GM10847 (cell line): ENCODE data around the gene LTBP3.
A peak's percentile ranks its signal among the peaks of the same experiment; 100 is the strongest.

ENCODE experiments used
- POLR2A ChIP-seq: IDR thresholded peaks from 2 replicates; pipeline ENCODE4 v1.6.1; 2011; ENCODE audit not compliant: insufficient read length; ENCODE audit errors: extremely low read depth

LTBP3 gene

DNA sequence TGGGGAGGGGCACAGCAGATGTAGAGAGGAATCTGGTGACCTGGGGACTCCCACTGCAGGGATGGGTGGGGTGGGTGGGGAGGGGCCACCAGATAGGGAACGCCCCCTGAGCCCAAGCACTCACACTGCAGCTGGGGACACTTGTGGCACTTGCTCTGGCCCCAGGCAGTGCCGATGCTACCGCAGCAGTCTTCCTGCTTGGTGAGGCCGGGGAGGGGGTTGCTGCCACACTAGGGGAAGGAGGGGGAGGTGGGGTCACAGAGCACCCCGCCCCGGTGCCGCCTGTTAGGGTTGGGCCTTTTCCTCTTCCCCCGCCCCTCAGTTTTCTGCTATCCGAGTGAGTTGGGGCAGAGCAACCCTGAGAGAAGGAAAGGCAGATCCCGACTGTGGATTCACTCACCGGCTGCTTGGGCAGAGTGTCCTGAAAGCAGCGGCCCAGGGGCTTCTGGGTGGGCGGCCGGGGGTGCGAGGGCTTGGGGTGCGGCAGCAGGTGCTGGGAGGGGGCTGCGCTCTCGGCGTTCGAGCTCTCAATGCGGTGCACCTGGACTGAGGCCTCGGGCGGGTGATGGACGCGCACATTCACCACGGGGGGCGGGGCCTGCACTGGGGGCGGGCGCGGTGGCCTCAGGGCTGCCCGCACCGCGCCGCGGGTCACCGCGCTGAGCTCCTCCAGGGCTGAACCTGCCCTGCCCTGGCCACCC, 4.7 kb downstream of the LTBP3 start:
- TF ChIP-seq POLR2A = no peak

DNA sequence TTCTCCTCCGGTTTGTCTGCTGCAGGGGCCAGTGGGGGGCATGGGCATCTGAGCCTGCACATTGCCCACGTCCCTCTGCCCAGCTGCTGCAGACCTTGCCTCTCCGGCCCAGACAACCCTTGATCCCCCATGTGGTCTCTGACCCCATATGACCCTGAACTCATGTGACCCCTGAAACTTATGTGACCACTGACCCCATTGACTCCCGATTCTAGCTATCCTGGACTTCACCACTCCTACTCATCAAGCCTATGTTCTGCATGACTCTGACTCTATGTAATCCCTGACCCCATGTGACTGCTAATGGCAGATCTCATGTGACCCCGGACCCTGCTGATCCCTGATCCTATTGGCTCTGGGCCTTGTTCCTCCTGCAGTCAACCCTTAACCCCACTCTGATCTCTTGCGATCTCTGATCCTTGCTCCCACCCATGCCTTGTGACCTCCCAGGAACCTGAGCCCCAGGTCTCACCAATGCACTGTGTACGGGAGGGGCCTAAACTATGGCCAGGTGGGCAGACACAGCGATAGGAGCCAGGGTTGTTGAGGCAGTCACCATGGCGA, 5.7 kb downstream of the LTBP3 start:
- no peak for TF ChIP-seq POLR2A

DNA sequence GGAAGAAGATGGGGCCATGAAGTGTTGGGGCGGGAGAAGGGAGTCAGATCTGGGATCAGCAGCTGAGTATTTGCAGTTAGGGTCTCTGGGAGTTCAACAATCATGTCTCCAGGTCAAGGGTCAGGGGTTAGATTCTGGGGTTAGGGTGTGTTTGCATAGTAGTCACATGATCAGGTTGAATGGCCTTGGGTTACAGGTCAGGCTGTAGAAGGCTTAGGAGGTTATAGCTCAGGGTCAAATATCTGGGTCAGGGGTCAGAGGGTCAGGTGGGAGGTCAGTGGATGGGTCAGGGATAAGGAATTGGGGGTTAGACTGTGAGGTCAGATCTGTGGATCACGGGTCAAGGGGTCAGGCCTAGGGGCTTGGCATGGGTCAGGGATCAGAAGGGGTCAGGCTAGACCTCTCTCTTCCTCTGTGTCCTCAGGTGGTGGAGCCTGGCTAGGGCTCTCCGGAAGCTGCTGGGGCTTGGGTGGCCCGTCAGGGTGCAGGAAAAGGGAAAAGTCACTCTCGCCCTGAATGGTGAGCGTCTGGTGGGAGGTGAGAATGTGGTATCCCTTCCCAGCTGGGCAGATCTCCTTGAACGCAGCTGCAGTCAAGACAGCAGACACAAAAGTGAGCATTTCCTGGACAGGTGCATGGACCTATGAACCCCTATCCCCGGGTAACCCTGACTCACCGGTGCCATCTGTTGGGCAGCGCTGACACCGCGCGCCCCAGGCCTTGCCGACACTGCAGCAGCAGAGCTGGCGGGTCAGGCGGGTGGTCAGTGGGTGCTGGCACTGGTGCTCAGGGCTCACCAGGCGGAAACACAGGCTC, 6.4 kb downstream of the LTBP3 start:
- TF ChIP-seq POLR2A = no peak

DNA sequence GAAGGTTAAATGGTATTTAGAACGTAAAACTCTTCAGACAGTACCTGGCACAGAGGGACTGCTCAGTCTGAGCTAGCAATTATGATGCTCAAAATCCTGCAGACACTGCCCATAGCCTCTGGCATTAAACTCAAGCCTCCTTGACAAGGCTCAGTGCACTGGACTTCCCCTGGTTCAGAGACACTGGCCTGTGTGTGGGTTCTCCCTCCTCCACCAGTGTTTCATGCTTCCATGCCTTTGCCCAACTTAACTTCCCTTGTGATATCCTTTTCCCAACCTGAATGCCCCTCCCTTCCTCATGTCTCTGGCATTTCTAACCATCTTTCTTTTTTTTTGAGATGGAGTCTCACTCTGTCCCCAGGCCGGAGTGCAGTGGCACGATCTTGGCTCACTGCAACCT, 9.1 kb downstream of the LTBP3 start:
- TF ChIP-seq POLR2A = no peak

- no peak for TF ChIP-seq POLR2A
Measured at GRCh38 chr11:65548395-65548794, 9.8 kb downstream of the LTBP3 start.

DNA sequence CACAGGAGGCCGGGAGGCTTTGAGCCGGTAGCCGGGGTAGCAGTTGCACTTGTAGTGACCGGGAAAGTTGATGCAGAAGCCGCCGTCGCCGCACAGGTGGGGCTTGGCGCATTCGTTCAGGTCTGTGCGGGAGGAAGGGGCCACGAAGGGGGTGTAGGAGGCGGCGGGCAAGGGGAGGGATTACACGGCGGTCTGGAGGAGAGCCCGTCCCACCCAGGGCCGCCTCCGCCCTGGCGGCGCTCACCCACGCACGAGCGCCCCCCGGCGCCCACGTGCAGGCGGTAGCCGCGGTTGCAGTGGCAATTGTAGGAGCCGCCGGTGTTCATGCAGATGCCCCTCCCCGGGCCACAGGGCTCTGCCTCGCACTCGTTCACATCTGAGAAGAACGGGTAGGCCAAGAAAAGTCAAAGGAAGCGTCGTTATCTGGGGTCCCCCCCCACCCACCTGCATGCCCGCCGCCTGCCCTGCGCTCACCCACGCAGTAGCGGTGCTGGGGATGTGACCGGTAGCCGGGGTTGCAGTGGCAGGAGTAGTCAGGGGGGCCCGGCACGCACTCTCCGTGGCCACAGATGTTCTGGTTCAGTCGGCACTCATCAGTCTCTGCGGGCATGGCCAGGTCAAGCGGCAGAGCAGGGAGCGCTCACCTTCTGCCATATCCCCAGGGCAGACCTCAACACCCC, 10.6 kb downstream of the LTBP3 start:
- no peak for TF ChIP-seq POLR2A

- no peak for TF ChIP-seq POLR2A
Measured at GRCh38 chr11:65546217-65546958, 11.8 kb downstream of the LTBP3 start.

DNA sequence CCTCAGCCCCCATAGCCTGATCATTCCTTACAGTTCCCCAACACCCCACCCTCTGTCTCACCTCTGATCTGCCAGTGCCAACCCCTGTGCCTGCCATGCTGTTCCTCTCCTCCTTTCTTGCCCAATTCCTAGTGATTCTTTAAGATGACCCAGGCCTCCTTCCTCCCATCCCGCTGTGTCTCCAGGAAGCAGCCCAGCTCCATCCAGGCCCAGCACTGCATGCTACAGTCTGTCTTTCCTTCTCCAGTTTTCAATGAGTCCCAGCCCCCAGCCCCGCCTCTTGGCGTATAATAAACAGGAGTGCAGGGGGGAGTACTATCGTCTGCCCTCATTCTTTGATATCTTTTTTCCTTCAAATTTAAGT, 12.3 kb downstream of the LTBP3 start:
- no peak for TF ChIP-seq POLR2A

- no peak for TF ChIP-seq POLR2A
Measured at GRCh38 chr11:65542738-65543390, 15.3 kb downstream of the LTBP3 start.

- TF ChIP-seq POLR2A = no peak
Measured at GRCh38 chr11:65541093-65541982, 16.8 kb downstream of the LTBP3 start.

- peak; percentile 65 for TF ChIP-seq POLR2A
Measured at GRCh38 chr11:65540290-65541092, 17.7 kb downstream of the LTBP3 start.

DNA sequence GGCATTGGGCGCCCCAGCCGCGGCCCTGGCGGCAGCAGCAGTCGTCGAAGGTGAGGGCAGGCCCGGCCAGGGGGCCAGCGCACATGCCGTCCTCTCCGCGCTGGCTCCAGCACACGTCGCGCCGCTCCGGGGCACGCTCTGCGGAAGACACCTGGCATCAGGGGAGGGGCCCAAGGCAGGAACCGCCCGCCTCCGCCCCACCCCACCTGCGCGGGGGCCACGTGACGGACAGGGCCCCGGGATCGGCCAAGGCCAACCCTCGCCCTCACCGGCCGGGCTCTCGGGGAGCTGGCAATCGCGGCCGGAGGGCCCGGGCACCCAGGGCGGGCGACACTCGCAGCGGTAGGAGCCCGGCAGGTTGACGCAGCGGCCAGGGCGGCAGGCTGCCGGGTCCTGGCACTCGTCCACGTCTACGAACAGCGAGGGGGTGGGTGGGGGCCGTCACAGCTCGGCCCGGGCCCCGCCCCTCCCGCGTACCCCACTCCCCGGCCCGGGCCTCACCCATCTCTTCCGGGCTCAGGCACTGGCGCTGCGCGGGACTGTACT, 18.3 kb downstream of the LTBP3 start:
- no peak for TF ChIP-seq POLR2A
